Spleen (tissue), 7 donors: ENCODE data around the gene TMEM273.

Source experiments
- POLR2A ChIP-seq, 3 donors: fragments of 450-650 bp; IDR thresholded peaks; one replicate each; pipeline ENCODE4 v1.5.1; 2017; ENCODE audit warnings: antibody characterized with exemption in 3 of 3, mild to moderate bottlenecking in 1 of 3
- POLR2AphosphoS5 ChIP-seq, 3 donors: sonication (generic); formaldehyde crosslinking; IDR thresholded peaks; one replicate each; pipeline ENCODE4 v1.5.1; 2017; ENCODE audit warnings: antibody characterized with exemption in 3 of 3
- TF ChIP-seq, protein P1 (sequence below), 11 experiments: fragments of 200-600 bp in 7 of 11; fragments of 450-650 bp in 4 of 11; sonication (generic) in 4 of 11; IDR thresholded peaks in 8 of 11; conservative IDR thresholded peaks in 3 of 11; 1 replicate in 7 of 11; 2 replicates in 4 of 11; pipeline versions ENCODE4 v1.4.0 to v1.8.0; 2016 to 2021; ENCODE audit warnings: antibody characterized with exemption in 11 of 11, inconsistent platforms in 4 of 11, mild to moderate bottlenecking in 1 of 11
- donor health status: DM: no; HTN: no; CAD: no; lungs with moderate emphysema.
- donor health status: DM: no; HTN: no; CAD: no.
- donor health status: DM: no; HTN: no; CAD: no.

DNA sequence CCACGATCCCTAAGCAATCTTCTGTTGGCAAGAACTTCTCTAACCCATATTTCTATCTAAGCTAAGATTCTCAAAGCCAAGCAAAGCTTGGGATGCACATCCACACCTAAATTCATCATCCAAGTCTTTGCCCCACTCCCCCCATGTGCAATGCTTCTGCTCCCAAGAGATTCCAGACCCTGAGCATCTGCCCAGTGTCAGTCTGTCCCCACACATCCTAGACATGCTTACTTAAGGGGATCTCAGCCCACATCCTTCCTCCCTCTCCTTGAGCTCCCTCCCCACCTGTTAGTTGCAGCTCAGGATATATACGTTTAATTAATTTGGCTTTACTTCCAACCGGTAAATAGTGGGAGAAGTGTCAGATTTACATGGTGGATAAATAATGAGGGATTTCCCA lies 17.0 kb upstream of the TMEM273 start:
- TF ChIP-seq, protein P1, sequence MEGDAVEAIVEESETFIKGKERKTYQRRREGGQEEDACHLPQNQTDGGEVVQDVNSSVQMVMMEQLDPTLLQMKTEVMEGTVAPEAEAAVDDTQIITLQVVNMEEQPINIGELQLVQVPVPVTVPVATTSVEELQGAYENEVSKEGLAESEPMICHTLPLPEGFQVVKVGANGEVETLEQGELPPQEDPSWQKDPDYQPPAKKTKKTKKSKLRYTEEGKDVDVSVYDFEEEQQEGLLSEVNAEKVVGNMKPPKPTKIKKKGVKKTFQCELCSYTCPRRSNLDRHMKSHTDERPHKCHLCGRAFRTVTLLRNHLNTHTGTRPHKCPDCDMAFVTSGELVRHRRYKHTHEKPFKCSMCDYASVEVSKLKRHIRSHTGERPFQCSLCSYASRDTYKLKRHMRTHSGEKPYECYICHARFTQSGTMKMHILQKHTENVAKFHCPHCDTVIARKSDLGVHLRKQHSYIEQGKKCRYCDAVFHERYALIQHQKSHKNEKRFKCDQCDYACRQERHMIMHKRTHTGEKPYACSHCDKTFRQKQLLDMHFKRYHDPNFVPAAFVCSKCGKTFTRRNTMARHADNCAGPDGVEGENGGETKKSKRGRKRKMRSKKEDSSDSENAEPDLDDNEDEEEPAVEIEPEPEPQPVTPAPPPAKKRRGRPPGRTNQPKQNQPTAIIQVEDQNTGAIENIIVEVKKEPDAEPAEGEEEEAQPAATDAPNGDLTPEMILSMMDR (IDR thresholded peaks at IDR 0.05 in 8 of 11, conservative IDR thresholded peaks at IDR 0.05 in 3 of 11) = no peak
- no peak for TF ChIP-seq POLR2A (IDR thresholded peaks at IDR 0.05)
- TF ChIP-seq POLR2AphosphoS5 (IDR thresholded peaks at IDR 0.05) = no peak
